ENCODE measurements around the gene GALNTL6.

The GALNTL6 gene

DNA sequence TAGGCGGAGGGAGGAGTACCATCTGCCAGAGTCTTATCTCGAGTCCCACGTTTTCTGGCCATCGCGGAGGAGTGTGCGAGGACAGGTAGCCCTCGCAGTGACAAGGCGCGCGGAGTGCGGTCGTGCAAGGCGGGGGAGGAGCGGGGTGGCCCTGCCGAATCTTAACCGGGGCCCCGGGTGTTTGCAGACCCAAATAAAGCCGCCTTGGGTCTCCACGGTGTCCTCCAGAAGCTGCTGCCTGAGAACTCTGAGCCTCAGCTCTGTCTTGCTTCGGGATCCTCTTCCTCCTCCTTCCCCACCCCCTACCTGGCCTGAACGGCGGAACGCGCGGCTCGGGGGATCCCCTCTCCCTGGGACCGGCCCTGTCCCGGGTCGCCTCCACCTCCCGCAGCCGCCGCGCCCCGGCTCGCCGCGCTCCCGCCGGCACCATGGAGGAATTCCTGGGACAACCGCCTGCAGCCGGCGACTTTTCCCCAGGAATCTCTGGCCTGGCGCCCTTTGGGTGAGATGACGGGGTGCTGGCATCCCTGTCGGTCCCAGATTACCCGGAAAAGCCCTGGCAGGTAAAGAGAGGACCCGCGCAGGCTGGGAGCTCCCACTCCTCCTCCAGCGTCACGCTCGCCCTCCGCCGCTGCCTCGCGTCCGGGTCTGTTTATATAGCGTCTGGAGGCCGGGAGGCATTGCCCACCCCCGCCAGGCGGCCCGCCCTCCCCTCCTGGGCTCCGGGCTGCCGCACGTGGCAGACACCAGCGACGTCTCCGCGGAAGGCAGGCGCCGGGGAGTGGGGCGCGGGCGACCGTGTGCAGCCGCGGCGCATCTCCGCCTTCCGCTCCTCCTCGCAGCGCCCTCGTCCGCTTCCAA is at the start of gene GALNTL6:
Gene GALNTL6, plus strand, starts transcription at position 740 of the 861 bp plus-strand sequence.
- DNase-seq (ENCODE audit: low read depth) = no peak

DNA sequence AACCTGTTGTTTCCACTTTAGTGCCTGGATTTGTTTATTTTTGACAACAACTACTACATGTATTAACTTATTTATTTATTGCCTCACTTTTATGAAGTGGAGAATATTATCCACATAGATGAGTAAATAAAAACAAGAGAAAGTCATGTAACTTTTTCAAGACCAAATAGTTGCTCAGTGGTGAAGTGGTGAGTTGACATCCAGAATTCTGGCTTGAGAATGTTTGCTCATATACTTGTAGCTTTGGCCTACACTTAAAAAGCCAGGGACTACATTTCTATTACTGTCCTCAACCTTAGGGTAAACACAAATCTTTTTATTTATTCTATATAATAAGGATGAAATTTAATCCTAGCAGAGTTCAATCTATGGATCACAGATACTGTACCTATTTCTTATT is 47.7 kb upstream of the GALNTL6 start:
- no peak for DNase-seq (ENCODE audit: low read depth)

DNA sequence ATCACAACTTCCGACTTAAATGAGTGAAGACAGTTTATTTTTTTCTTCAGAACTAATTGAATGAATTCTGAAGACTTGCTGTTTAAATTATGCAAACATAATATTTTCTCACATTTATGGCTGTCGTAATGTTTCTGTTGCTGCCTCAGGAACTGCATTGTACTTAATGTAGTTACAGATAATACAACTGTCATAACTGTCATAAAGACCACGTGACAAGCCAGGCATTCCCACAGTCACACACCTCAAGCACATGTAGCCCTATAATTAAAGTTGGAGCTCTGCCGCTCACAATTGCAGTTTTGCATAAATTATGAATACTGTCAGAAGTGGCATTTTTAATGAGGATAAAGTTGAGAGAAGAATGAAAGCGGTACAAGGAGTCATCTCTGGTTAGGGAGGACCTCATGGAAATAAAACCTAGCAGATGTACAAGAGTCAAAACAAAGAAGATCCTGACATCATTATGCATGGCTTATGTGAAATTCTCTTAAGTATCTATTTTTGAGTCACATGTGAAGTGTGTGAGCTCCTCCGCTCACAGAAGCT is 38.5 kb upstream of the GALNTL6 start:
- no peak for DNase-seq (ENCODE audit: low read depth)

DNA sequence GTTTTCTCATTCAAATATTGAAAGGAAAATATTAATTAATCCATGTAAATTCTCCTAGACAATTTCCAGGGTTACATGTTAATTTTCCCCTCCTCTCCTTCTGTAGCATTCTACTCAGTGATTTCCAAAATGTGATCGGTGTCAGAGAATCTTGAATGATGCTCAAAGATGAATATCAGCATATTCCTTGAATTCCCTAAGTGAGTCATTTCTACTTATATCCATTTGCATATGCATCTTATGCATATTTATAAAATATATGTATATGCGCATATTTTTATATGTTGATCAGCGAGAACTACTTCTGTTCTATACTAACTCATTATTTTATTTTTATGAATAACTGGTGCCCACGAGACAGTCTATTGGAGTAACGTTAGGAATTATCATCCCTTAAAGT is 33.9 kb upstream of the GALNTL6 start:
- no peak for DNase-seq (ENCODE audit: low read depth)

DNA sequence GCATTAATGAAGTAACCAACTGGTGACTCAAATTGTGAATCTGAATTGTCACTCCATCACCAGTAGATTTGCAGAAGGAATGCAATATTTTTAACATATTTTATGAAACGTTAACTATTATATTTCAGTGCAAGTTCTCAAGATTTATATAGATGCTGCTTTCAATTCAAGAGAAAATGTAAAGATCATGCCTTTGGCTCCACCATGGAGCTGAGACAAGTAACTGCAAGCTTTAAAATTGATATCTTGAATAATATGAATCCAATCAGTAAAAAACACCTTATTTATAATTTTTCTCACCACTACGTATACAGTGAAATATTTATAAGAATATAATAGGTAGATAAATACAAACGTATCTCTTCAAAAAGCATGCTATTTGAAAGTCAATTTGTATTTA is 27.8 kb upstream of the GALNTL6 start:
- no peak for DNase-seq (ENCODE audit: low read depth)

DNA sequence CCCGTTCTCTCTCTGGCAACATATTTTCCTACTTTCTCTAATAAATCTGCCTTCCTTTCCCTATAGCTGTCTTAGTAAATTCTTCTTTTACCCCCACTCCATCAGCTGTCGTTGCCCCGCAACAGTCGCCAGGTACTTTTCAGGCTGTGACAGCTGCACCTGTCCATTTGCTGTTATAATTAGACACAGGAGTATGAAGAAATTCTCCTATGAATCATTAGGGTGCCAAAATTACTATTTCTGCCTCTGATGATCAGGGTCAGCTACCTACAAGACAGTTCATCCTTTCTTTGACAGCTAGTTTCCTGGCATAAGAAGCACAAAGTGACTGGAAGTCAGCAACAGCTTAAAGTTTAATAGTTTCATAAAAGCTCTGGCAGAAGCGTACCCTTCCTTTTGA is 19.5 kb upstream of the GALNTL6 start:
- no peak for DNase-seq (ENCODE audit: low read depth)

DNA sequence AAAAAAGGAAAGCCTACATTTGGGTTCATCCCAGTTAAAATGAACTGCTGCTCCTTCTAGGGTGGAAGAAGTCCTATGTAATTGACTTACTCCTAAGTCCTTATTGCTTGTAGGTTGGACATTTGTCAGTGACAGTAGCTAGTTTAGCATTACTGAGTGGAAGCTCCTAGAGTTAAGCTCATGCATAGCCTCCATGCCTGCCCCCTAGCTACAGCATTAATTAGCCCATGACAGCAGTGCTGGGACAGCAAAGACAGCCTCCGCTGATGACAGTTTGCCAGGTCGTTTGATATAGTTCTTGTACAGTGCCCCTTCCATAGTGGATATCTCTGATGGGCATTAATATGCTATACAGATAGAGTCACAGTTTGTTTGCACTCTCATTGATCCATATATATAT is 18.7 kb upstream of the GALNTL6 start:
- no peak for DNase-seq (ENCODE audit: low read depth)

DNA sequence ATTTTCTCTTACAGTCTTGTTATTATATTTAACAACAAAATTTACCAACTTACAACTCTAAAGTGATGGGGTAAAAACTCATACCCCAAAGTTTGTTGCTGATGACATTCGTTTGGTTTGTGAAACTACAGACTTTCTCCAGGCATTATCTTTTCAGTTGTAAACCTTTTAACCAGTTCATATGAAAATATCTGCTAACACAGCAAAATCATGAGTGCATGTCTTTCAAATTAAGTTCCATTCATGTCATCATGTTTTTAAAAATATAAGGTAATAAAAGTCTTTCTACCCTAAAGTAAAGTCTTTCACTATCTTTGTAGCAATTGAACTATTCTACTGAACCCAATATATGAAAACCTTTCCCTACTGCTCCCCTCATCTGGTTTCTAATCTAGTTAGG is 3.4 kb upstream of the GALNTL6 start:
- DNase-seq (ENCODE audit: low read depth) = no peak

DNA sequence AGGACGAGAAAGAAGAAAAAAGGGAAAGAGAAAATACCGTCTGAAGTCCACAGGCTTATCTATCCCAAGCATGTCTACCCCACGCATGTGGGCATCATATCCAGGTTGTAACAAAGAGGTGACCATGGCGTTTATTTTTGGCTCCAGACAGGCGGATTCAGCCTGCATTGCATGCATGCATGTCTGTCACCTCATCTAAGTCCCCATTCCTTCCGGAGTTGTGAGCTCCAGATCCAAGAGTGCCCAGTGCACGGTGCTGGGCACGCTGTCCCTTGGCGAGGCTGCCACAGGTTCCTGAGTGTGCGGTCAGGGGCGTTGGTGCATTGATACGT is 905 bp upstream of the GALNTL6 start:
- DNase-seq (ENCODE audit: low read depth) = no peak

DNA sequence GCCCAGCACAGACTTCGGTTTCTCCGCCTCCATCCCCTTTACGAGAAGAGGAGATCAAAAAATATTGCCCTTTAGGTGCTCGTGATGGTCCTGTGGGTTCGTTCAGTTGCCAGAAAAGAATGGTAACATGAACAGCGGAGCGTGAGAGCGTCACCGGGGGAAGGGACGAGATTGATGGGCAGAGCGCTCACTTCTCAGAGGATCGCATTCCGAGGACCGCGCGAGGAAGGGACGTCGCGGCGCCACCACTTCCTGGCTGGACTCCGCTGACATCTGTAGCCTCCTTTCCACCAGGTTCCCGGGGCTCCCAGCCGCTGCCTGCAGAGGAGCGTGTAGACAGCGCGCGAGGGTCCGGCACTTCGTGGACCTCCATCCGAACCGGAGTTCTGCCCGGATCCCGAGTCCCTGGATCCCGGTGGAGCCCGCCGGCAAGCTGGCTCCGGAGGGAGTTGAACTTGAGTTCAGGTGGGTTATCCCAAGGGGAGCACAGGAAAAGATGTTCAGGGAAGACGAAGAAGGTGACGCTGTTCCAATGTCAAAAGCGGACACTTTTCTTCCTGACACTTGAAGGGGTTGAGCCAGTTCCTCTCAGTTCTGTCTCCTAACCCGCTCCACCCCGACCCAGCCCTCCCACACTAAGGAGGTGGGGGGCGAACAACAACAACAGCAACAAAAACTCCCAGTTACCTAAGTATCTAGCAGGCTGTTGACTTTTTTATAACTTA is 484 bp downstream of the GALNTL6 start:
- no peak for DNase-seq (ENCODE audit: low read depth)

DNA sequence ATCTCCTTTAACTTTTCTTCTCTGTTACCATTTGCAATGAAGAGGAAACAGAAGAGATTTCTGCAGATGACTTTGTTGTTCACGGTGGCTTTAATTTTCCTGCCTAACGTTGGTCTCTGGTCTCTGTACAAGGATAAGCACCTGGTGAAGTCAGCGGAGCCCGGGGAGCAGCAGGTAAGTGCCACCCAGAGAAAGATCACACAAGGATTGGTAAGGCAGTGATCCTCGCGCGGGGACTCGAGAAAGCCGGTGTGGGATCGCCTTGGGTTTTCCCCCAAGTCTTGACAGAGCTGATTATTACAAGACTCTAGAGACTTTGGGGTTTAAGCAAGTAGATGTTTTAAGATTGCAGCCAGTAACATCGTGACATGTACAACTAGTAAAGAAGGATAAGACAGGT is 1.3 kb downstream of the GALNTL6 start:
- no peak for DNase-seq (ENCODE audit: low read depth)

DNA sequence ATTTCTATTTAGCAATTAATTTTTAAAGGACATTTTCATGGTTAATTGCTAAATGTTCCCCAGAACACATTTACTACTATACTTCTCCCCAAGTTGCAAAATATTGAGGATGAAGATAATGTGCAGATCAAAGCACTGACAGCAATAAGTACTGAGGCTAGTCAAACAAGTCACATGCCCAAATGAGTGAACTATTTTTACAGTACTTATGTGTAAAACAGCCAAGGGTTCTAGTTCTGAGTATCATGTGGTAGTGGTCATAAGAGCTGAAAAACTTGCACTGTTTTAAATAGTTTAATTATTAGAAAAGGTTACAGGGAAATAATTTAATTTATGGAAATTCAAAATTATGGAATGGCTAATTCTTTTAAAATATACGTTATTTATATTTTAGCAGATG is 3.8 kb downstream of the GALNTL6 start:
- DNase-seq (ENCODE audit: low read depth) = no peak

DNA sequence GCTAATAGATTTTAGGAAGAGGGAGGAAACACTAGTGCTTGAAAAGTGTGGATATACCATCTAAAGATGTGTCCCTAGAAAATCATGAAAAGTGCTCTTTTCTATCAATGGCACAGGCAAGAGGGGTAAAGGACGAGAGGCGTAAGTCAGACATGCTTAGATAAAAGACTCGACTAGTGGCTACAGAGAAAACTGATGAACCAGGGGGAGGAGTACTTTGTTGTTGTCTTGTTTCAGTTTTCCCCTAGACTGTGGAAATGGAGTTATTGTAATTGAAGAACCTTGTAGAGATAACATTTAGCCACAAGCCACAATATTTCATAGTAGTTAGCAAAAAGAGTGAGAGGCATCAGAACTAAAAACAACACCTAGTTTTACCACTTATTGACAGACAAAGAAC is 21.4 kb downstream of the GALNTL6 start:
- no peak for DNase-seq (ENCODE audit: low read depth)

DNA sequence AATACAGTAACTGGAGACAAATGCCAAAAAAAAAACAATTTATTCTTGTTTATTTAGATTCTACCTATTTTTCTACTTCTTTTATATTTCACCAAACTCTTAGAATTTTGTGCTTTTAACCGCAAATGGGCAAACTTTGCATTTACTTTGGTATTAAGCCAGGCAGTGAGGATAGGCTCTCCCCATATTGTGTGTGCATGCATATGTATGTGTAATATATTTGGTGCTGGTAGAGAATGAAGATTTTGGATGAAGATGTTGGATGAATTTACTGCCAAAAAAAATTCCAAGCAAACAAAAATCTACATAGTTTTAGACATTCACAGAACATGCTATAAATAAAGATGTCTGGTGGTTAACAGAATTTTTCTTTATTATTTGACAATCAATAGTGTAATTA is 30.3 kb downstream of the GALNTL6 start:
- DNase-seq (ENCODE audit: low read depth) = no peak

DNA sequence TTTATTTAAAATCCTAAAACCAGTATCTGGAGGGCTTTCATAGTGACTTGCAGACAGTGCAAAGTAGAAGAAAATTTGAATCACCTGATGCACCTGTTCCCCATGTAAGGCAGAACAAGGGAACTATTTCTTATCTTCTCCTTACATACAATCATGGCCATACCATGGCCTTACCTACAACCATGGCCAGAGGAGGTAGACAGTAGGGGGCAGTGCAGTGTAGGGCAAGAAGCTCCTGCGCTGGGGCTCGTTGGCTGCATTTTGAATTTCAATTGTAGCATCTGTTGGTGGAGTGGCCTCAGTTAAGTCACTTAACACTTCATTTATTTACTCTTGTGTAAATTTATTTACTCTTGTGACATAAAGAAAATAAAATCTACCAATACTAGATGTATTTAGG is 33.0 kb downstream of the GALNTL6 start:
- DNase-seq (ENCODE audit: low read depth) = no peak

DNA sequence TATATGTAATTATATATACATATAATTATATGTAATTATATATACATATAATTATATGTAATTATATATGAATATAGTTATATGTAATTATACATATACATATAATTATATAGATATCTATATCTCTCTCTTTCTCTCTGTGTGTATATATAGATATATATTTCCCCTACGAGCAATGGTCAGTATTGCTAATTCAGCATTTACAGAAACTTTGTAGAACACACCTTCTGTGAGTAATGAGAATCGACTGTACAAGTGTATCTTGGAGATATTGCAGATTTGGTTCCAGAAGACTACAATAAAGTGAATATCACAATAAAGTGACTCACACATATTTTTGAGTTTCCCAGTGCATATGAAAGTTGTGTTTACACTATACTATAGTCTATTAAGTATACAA is 33.7 kb downstream of the GALNTL6 start:
- no peak for DNase-seq (ENCODE audit: low read depth)

DNA sequence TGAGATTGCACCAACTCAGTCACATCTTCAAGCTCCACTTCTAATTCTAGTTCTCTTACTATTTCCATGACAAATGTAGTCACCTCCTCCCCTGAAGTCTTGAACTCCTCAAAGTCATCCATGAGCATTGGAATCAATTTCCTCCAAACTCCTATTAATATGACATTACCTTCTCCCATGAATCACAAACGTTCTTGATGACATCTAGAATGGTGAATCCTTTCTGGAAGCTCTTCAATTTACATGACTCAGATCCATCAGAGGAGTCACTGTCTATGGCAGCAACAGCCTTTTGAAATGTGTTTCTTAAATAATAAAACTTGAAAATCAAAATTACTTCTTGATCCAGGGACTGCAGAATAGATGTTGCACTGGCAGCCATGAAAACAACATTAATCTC is 34.5 kb downstream of the GALNTL6 start:
- no peak for DNase-seq (ENCODE audit: low read depth)

DNA sequence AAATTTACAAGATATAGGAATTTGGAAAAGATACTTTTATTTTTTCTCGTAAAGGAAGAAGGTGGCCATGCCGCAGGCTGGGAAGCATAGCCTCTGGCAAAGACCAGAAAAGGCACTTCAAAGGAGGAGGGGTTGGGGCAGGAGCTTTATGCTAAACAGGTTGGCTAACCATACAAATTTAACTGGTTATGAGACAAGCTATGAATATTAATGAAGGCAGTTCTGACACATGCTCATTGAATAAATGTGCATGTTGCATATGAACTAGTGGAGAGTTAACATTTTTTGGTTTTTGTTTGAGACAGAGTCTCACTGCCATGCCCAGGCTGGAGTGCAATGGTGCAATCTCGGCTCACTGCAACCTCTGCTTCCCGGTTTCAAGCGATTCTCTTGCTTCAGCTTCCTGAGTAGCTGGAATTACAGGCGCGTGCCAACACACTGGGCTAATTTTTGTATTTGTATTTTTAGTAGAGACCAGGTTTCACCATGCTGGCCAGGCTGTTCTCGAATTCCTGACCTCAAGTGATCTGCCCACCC is 36.5 kb downstream of the GALNTL6 start:
- DNase-seq (ENCODE audit: low read depth) = no peak

DNA sequence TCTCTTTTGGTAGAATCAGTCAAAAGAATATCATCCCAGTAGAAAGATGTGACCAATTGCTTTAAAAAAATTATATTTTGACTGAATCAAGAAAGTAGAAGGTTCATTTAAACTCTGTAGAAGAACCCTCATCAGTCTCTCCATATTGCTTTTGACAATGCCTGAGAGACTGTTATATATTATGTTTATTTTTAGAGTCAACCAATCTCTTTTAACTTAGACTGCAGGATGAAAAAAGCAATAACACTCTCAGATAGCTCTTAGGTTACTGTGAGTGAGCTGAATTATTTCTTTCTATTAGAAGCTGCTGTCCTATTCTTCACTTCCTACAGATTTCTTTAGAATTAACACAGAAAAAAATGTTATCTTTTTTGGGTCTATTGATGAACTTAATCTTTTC is 38.1 kb downstream of the GALNTL6 start:
- no peak for DNase-seq (ENCODE audit: low read depth)

DNA sequence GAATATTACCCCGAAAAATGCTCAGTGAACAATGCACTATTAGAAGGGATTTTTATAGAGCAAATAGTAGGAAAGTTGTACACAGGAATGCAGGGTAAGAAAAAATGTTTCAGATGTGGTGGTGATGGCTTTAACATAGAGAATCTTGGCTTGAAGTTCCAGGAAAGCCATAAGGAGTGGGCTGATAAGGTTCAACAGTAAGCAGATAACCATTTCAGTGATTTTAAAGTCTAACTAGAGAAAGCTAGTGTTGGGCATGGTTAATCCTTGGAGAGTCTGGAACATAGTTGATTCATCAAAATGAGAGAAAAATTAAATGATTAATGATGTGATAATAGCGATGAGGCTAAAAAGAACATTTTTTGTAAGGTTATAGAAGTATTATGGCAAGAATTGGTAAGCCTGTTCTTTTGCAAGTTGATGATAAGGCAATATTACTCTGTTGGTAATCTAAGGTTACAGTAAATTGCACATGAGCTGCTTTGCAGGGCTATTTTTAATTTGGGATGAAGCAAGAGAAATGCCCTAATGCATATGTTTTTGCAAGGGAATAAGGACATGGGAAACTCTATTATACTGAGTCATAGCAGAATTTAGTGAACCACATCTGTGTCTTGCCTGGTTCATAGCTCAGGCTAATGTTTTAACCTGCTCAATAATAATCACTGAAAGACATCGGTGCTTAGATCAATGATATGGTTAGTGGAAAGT is 44.3 kb downstream of the GALNTL6 start:
- DNase-seq (ENCODE audit: low read depth) = no peak

DNA sequence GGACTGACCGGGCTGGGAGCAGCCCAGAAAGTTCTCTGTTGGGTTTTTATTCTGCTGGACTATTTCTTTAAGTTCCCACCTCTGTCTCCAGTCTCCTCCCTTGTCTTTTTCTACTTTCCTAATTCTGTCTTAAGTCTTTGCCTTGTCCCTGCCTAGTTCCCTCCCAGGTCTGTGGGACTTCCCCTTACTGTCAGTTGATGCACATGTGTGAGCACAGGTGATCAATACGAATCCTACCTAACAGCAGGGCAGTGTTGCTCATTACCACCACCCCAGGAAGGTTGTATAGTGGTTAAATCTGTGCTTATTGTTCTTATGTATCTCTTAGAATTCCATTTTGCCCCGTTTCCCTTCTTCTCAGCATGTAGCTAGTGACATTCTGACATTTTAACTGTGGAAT is 62.1 kb downstream of the GALNTL6 start:
- DNase-seq (ENCODE audit: low read depth) = no peak

DNA sequence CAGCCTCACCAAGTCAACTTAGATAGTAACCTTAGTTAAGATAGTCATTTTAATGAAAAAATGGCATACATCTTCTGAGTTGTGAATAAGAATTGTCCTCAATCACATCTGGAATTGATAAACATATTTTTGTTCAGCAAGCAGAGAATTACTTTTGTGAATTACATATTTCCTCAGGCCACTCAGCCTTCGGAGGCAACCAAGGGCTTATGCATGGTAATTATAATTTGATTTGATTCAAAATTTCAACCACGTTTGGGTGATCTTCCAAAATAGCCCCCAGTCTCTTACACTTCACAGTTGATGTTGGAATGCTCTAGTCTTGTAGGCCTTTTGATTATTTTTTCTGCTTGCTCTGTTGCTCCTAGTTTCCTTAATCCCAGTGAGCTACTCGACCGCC is 63.4 kb downstream of the GALNTL6 start:
- DNase-seq (ENCODE audit: low read depth) = no peak

DNA sequence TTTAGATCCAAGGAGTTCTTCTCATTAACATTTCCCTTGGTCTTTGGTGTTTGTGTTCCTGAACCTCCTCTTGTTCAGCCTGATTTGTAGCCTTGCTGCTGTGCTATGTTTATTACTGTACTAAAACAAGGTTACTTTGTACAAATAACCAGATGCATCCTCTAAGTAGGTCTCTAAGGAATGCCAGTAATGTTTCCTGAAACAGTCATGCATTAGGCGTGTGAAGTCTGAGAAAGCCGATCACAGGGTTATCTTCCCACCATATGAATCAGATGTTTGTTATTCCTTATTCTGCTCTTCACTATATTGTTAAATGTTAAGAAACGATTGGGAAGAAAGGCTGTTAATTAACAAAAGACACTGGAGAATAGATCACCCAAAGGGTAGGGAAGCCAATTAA is 66.9 kb downstream of the GALNTL6 start:
- DNase-seq (ENCODE audit: low read depth) = no peak
